CD14-positive monocyte (primary cell): ENCODE measurements around the gene SERPINA3. TPM values are rescaled to one million over a fixed set of nuclear protein-coding genes. Genes with fewer than 3 reads are reported as not detected.

Source experiments
- DNase-seq, 3 donors: peaks; one replicate each; pipeline ENCODE4 v3.0.0-alpha.2; 2011 to 2022
- H2AFZ ChIP-seq: 2 replicates; pipeline ENCODE4 v1.6.0; 2012; ENCODE audit warnings: mild to moderate bottlenecking, low read depth, low read length, inconsistent platforms; ENCODE audit not compliant: insufficient read depth, poor library complexity, severe bottlenecking
- H3K27ac ChIP-seq, 2 donors: 1 replicate in 1 of 2; 2 replicates in 1 of 2; pipeline ENCODE4 v1.5.1; 2012 to 2013; ENCODE audit warnings: low read length in 2 of 2, control low read depth in 1 of 2, inconsistent platforms in 1 of 2, low read depth in 1 of 2, mild to moderate bottlenecking in 1 of 2
- H3K27me3 ChIP-seq, 2 donors: one replicate each; pipeline versions ENCODE4 v1.6.0 to v1.6.1; 2011 to 2013; ENCODE audit warnings: low read length in 2 of 2; ENCODE audit not compliant: control insufficient read depth in 2 of 2, insufficient read depth in 2 of 2
- H3K36me3 ChIP-seq, 2 donors: replicated peaks in 1 of 2; 1 replicate in 1 of 2; 2 replicates in 1 of 2; pipeline versions ENCODE4 v1.5.1 to v1.6.1; 2012 to 2013; ENCODE audit warnings: low read length in 2 of 2, control low read depth in 1 of 2, inconsistent platforms in 1 of 2, mild to moderate bottlenecking in 1 of 2; ENCODE audit not compliant: insufficient read depth in 2 of 2, control insufficient read depth in 1 of 2
- H3K4me1 ChIP-seq, 2 donors: 1 replicate in 1 of 2; 2 replicates in 1 of 2; pipeline versions ENCODE4 v1.5.1 to v1.6.1; 2012 to 2013; ENCODE audit warnings: low read length in 2 of 2, control low read depth in 1 of 2, inconsistent platforms in 1 of 2, mild to moderate bottlenecking in 1 of 2, moderate library complexity in 1 of 2; ENCODE audit not compliant: insufficient read depth in 2 of 2, control insufficient read depth in 1 of 2
- H3K4me2 ChIP-seq: replicated peaks from 2 replicates; pipeline ENCODE3; 2012; ENCODE audit warnings: low read length, moderate library complexity, mild to moderate bottlenecking; ENCODE audit not compliant: poor library complexity, severe bottlenecking; ENCODE audit errors: extremely low read depth
- H3K4me3 ChIP-seq, 3 experiments: fragments of 200-600 bp in 1 of 3; sonication (generic) in 1 of 3; replicated peaks in 1 of 3; 1 replicate in 2 of 3; 2 replicates in 1 of 3; pipeline ENCODE4 v1.5.1; 2011 to 2013; ENCODE audit warnings: low read length in 3 of 3, mild to moderate bottlenecking in 3 of 3, control low read depth in 2 of 3, low read depth in 2 of 3, inconsistent platforms in 1 of 3, moderate library complexity in 1 of 3
- H3K79me2 ChIP-seq: 2 replicates; pipeline ENCODE4 v1.6.0; 2012; ENCODE audit warnings: mild to moderate bottlenecking, control low read depth, inconsistent platforms, low read length, moderate library complexity; ENCODE audit not compliant: insufficient read depth
- H3K9ac ChIP-seq: 2 replicates; pipeline ENCODE4 v1.6.0; 2017; ENCODE audit warnings: low read length, mild to moderate bottlenecking; ENCODE audit not compliant: insufficient read depth, poor library complexity, severe bottlenecking
- H3K9me3 ChIP-seq, 2 donors: replicated peaks in 1 of 2; 1 replicate in 1 of 2; 2 replicates in 1 of 2; pipeline versions ENCODE4 v1.5.1 to v1.6.1; 2012 to 2013; ENCODE audit warnings: low read length in 2 of 2, control low read depth in 1 of 2; ENCODE audit not compliant: control insufficient read depth in 1 of 2, insufficient read depth in 1 of 2
- H4K20me1 ChIP-seq: 2 replicates; pipeline ENCODE4 v1.6.0; 2012; ENCODE audit warnings: mild to moderate bottlenecking, low read length, control low read depth, moderate library complexity; ENCODE audit not compliant: insufficient read depth
- H3K27ac Mint-ChIP-seq, 7 donors: one replicate each; pipeline ENCODE4 v1.8.0; 2020; ENCODE audit warnings: mild to moderate bottlenecking in 7 of 7, mixed read lengths in 7 of 7, moderate library complexity in 6 of 7, inconsistent platforms in 2 of 7
- H3K27me3 Mint-ChIP-seq, 3 donors: one replicate each; pipeline ENCODE4 v1.8.0; 2021 to 2022; ENCODE audit warnings: low read depth in 3 of 3, mild to moderate bottlenecking in 3 of 3, mixed read lengths in 3 of 3, moderate library complexity in 3 of 3, inconsistent platforms in 1 of 3
- H3K36me3 Mint-ChIP-seq, 2 donors: one replicate each; pipeline ENCODE4 v1.8.0; 2020; ENCODE audit warnings: mixed read lengths in 2 of 2, inconsistent platforms in 1 of 2, mild to moderate bottlenecking in 1 of 2
- H3K4me1 Mint-ChIP-seq: one replicate; pipeline ENCODE4 v1.8.0; 2020; ENCODE audit warnings: mild to moderate bottlenecking, mixed read lengths
- H3K4me3 Mint-ChIP-seq, 2 donors: one replicate each; pipeline ENCODE4 v1.8.0; 2020; ENCODE audit warnings: mild to moderate bottlenecking in 2 of 2, mixed read lengths in 2 of 2, moderate library complexity in 1 of 2
- H3K9me3 Mint-ChIP-seq, 7 donors: one replicate each; pipeline ENCODE4 v1.8.0; 2020 to 2022; ENCODE audit warnings: mixed read lengths in 7 of 7, mild to moderate bottlenecking in 6 of 7, moderate library complexity in 6 of 7, inconsistent platforms in 2 of 7
- WGBS: methylation state at CpG from one replicate; pipeline ENCODE4 v1.1.5; 2013; ENCODE audit warnings: missing lambda C conversion rate; ENCODE audit not compliant: insufficient coverage; 5-methylcytosine and 5-hydroxymethylcytosine counted together
- intact Hi-C, 2 donors: fragments of 100-400 bp; cut with micrococcal nuclease; formaldehyde crosslinking; loops; one replicate each; pipeline versions ENCODE4 v1.15.0 to v1.15.1; 2023
- polyA plus RNA-seq, 3 donors: library from polyadenylated mRNA; depleted of rRNA in 1 of 3; unstranded in 2 of 3; stranded (reverse) in 1 of 3; fragments of 300-500 nt in 2 of 3; fragments of >200 nt in 1 of 3; fragmentation: Illumina TruSeq in 2 of 3; gene quantifications; 1 replicate in 2 of 3; 2 replicates in 1 of 3; pipeline ENCODE4 v1.2.3, GENCODE V29; 2012 to 2021
- TF ChIP-seq, protein P1 (sequence below): fragments of 200-600 bp; IDR thresholded peaks from one replicate; pipeline ENCODE4 v1.8.0; 2022; ENCODE audit warnings: antibody characterized with exemption, mild to moderate bottlenecking

Gene SERPINA3
- polyA plus RNA-seq, 3 donors = not detected

DNA sequence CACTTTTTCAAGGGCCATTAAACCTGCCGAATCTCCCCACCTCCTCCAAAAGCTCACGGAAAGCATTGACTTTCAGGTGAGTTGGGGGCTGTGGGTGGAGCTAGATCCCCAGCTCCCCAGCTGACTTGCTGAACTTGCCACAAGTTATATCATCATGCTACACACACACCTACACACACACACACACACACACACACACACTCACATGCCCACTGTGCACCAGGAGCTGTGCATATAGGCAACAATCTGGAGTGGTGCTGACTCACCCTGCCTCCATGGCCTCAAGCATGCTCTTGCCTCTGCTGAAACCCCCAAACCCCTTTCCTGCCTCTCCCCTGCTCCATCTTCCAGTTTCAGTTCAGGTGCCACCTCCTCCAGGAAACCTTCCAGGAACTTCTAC is 26.1 kb downstream of the SERPINA3 start:
- no peaks in the 10 kb centered on the region for H3K79me2 ChIP-seq
- Mint-ChIP-seq H3K4me1 (no peaks in the 10 kb centered on the region), H3K27ac (peak overlapping the region in 1 of 7 donors; percentile 39), H3K36me3 (no peaks in the 10 kb centered on the region), H3K27me3 (peaks cover 1 to 8% (median 4%) of the 10 kb centered on the region in 3 donors), H3K4me3 (no peak overlapping the region), H3K9me3 (peaks cover 0 to 5% (median 0%) of the 10 kb centered on the region in 7 donors)
- no peak overlapping the region for H3K4me2 ChIP-seq
- no peaks in the 10 kb centered on the region for H3K36me3 ChIP-seq
- no peaks in the 10 kb centered on the region for H3K4me1 ChIP-seq
- no peaks in the 10 kb centered on the region for H3K9me3 ChIP-seq
- H3K4me3 ChIP-seq = no peak overlapping the region
- intact Hi-C loops = no loop called here
- no peaks in the 10 kb centered on the region for H4K20me1 ChIP-seq
- TF ChIP-seq, protein P1, sequence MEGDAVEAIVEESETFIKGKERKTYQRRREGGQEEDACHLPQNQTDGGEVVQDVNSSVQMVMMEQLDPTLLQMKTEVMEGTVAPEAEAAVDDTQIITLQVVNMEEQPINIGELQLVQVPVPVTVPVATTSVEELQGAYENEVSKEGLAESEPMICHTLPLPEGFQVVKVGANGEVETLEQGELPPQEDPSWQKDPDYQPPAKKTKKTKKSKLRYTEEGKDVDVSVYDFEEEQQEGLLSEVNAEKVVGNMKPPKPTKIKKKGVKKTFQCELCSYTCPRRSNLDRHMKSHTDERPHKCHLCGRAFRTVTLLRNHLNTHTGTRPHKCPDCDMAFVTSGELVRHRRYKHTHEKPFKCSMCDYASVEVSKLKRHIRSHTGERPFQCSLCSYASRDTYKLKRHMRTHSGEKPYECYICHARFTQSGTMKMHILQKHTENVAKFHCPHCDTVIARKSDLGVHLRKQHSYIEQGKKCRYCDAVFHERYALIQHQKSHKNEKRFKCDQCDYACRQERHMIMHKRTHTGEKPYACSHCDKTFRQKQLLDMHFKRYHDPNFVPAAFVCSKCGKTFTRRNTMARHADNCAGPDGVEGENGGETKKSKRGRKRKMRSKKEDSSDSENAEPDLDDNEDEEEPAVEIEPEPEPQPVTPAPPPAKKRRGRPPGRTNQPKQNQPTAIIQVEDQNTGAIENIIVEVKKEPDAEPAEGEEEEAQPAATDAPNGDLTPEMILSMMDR = no peak
- no peak overlapping the region for H3K27ac ChIP-seq
- no peaks in the 10 kb centered on the region for H3K27me3 ChIP-seq
- DNase-seq = no peak
- no peak overlapping the region for H2AFZ ChIP-seq
- WGBS = no CpG with 5 or more reads among the region's 2 CpGs
- H3K9ac ChIP-seq = no peak overlapping the region

DNA sequence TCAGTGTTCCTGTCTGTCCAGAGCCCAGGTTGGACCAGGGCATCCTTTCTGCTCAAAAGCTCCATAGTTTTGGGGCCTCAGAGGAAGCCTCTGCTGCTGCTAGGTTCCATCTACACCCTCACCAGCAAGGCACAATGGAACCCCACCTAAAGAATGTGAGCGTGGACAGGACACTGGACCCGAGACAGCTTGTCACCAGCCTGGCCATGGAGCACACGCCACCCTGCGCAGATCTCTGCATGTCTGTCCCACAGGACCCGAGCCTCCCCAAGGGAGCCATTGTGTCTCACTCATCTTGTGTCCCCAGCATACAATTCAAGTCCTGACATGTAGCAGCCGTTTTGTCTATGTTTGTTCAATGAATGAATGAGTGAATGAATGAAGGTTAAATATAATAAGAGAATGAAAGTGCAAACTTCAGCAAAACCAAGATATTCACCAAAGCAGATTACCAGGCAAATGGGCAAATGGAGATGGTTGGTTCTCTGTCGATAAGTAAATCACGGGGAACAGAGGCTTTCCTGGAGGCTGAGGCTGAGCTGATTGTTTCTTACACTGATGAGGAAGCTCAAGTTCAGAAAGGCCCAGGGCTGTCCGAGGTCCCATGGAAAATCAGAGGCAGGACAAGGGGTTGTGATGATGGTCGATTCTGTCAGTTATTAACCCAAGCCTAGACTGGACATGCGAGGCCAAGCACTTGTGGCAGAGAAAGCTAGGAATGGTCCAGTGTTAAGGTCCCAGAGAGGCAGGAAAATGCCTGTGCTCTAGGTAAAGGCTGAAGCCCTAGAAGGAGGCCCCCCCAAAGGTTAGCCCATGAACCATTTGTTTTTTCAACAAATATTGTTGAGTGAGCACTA is 27.0 kb downstream of the SERPINA3 start:
- Mint-ChIP-seq H3K27me3 (peaks cover 1 to 6% (median 4%) of the 10 kb centered on the region in 3 donors), H3K4me1 (no peaks in the 10 kb centered on the region), H3K4me3 (no peak overlapping the region), H3K9me3 (peaks cover 0 to 3% (median 0%) of the 10 kb centered on the region in 7 donors), H3K27ac (peak overlapping the region in 1 of 7 donors; percentile 39), H3K36me3 (no peaks in the 10 kb centered on the region)
- Histone ChIP-seq H3K9ac (no peak overlapping the region), H3K27ac (no peak overlapping the region), H3K9me3 (no peaks in the 10 kb centered on the region), H3K4me1 (no peaks in the 10 kb centered on the region), H4K20me1 (no peaks in the 10 kb centered on the region), H3K4me2 (no peak overlapping the region), H3K4me3 (no peak overlapping the region), H2AFZ (no peak overlapping the region), H3K36me3 (no peaks in the 10 kb centered on the region), H3K27me3 (no peaks in the 10 kb centered on the region), H3K79me2 (no peaks in the 10 kb centered on the region)
- intact Hi-C loops = no loop called here
- WGBS = 95% methylated on average over 9 of the region's 11 CpGs
- DNase-seq = no peak
- TF ChIP-seq, protein P1 = no peak
